Thyroid gland (tissue), 4 donors: ENCODE results near the gene SLC12A8. TPM values are rescaled to one million over a fixed set of nuclear protein-coding genes. Genes with fewer than 3 reads are reported as not detected.

Source experiments
- DNase-seq, 2 donors: peaks; one replicate each; pipeline ENCODE4 v3.0.0-alpha.2; 2019
- H3K27ac ChIP-seq, 3 donors: fragments of 200-600 bp; sonication (generic); 1 replicate in 2 of 3; 2 replicates in 1 of 3; pipeline ENCODE4 v1.5.1; 2016 to 2019; ENCODE audit warnings: mild to moderate bottlenecking in 1 of 3, moderate library complexity in 1 of 3
- H3K27me3 ChIP-seq: fragments of 200-600 bp; sonication (generic); one replicate; pipeline ENCODE4 v1.5.1; 2019
- H3K36me3 ChIP-seq, 2 donors: fragments of 200-600 bp; sonication (generic); one replicate each; pipeline ENCODE4 v1.5.1; 2016 to 2019
- H3K4me1 ChIP-seq, 2 donors: fragments of 200-600 bp; sonication (generic); one replicate each; pipeline ENCODE4 v1.5.1; 2017 to 2019
- H3K4me3 ChIP-seq, 3 donors: fragments of 200-600 bp; sonication (generic); replicated peaks in 1 of 3; 1 replicate in 2 of 3; 2 replicates in 1 of 3; pipeline ENCODE4 v1.5.1; 2016; ENCODE audit warnings: mild to moderate bottlenecking in 1 of 3
- H3K9me3 ChIP-seq: fragments of 200-600 bp; sonication (generic); one replicate; pipeline ENCODE4 v1.5.1; 2017
- CTCF ChIP-seq, 6 experiments: fragments of 200-600 bp in 3 of 6; fragments of 450-650 bp in 3 of 6; sonication (generic) in 3 of 6; IDR thresholded peaks; one replicate each; pipeline ENCODE4 v1.5.1; 2016 to 2019; ENCODE audit warnings: antibody characterized with exemption in 6 of 6, mild to moderate bottlenecking in 2 of 6, inconsistent platforms in 1 of 6, moderate library complexity in 1 of 6
- POLR2A ChIP-seq, 2 donors: fragments of 450-650 bp; IDR thresholded peaks; one replicate each; pipeline ENCODE4 v1.6.1; 2017; ENCODE audit warnings: antibody characterized with exemption in 2 of 2, mild to moderate bottlenecking in 2 of 2, moderate library complexity in 1 of 2
- WGBS, 2 donors: methylation state at CpG; one replicate each; pipeline ENCODE4 v1.1.5; 2017; 5-methylcytosine and 5-hydroxymethylcytosine counted together
- intact Hi-C: fragments of 100-400 bp; cut with DNase I; formaldehyde crosslinking; loops from one replicate; pipeline ENCODE4 v1.15.1; 2023
- total RNA-seq, 4 donors: library from RNA; depleted of rRNA; stranded (reverse); fragments of >200 nt; gene quantifications; one replicate each; pipeline ENCODE4 v1.2.3, GENCODE V29; 2016

The SLC12A8 gene
- total RNA-seq, 4 donors from 2014 or later: 71.2 to 136 (median 99.2) TPM

- no peak overlapping the region for H3K27ac ChIP-seq
- peaks cover 6 to 41% of the 10 kb centered on the region in 2 donors for H3K36me3 ChIP-seq
- TF ChIP-seq POLR2A (IDR thresholded peaks at IDR 0.05) (no peak), CTCF (IDR thresholded peaks at IDR 0.05) (no peak)
- intact Hi-C loops: no loop called here
- H3K9me3 ChIP-seq: no peaks in the 10 kb centered on the region
- no peaks in the 10 kb centered on the region for H3K4me1 ChIP-seq
- no peak overlapping the region for H3K4me3 ChIP-seq
- no peak for DNase-seq
- 92 to 93% methylated on average over 6 of the region's 6 CpGs for WGBS, 2 donors
- H3K27me3 ChIP-seq: no peaks in the 10 kb centered on the region
Measured at GRCh38 chr3:125078951-125079674, 133.4 kb downstream of the SLC12A8 start.

DNA sequence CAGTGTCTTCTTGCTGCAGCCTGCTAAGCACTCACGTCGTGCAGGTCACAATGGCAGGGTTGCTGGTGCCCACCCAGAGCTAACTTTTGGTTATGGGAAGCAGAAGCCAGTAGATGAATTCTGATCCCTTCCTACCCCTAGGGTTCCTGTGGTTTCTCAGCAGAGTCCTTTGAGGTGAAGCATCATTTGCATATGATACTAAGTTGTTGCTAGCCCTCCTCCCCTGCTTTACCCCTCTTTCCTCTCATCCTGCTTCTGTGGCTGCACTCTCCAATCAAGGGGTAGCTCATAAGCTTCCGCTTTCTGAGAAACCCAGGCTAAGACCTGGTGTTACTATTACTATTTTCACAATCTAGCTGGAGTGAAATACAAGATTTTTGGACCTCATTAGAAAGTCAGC is 134.7 kb downstream of the SLC12A8 start:
- Histone ChIP-seq H3K4me1 (no peaks in the 10 kb centered on the region), H3K36me3 (peaks cover 6 to 38% of the 10 kb centered on the region in 2 donors), H3K27ac (no peak overlapping the region), H3K9me3 (no peaks in the 10 kb centered on the region), H3K27me3 (no peaks in the 10 kb centered on the region), H3K4me3 (no peak overlapping the region)
- no peak for DNase-seq
- intact Hi-C loops: no loop called here
- 94 to 98% methylated on average over 3 of the region's 3 CpGs for WGBS, 2 donors
- TF ChIP-seq POLR2A (IDR thresholded peaks at IDR 0.05) (no peak), CTCF (IDR thresholded peaks at IDR 0.05) (no peak)

DNA sequence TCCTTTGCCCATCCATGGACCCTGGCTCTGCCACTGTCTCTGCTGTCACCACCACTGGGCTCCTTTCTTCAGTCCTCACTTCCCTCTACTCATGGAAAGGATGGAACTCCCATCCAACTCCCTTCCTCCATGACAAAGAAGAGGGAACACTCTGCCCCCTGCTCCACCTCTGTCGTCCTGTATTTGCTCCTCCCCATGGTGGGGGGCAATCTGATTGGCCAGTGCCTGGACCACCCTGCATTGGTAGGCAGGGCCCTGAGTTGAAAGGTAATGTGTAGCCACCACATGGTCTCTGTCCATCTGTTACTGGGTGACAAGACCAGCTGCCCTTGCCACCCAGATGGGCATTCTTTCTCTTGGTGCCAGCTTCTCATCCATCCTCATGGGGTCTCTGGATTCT is 136.1 kb downstream of the SLC12A8 start:
- no peak for DNase-seq
- intact Hi-C loops: no loop called here
- Histone ChIP-seq H3K27ac (no peak overlapping the region), H3K4me1 (no peaks in the 10 kb centered on the region), H3K4me3 (no peak overlapping the region), H3K27me3 (no peaks in the 10 kb centered on the region), H3K9me3 (no peaks in the 10 kb centered on the region), H3K36me3 (peaks cover 6 to 35% of the 10 kb centered on the region in 2 donors)
- 20 to 83% methylated on average over 1 of the region's 1 CpG for WGBS, 2 donors
- TF ChIP-seq POLR2A (IDR thresholded peaks at IDR 0.05) (no peak), CTCF (IDR thresholded peaks at IDR 0.05) (no peak)

GRCh38 chr3:125075738-125076137 is 136.8 kb downstream of the SLC12A8 start:
- H3K9me3 ChIP-seq: no peaks in the 10 kb centered on the region
- H3K4me1 ChIP-seq: no peaks in the 10 kb centered on the region
- H3K27ac ChIP-seq: no peak overlapping the region
- H3K4me3 ChIP-seq: no peak overlapping the region
- 58 to 67% methylated on average over 3 of the region's 3 CpGs for WGBS, 2 donors
- DNase-seq: no peak
- intact Hi-C loops: no loop called here
- peaks cover 6 to 32% of the 10 kb centered on the region in 2 donors for H3K36me3 ChIP-seq
- H3K27me3 ChIP-seq: no peaks in the 10 kb centered on the region
- TF ChIP-seq CTCF (IDR thresholded peaks at IDR 0.05) (no peak), POLR2A (IDR thresholded peaks at IDR 0.05) (no peak)

DNA sequence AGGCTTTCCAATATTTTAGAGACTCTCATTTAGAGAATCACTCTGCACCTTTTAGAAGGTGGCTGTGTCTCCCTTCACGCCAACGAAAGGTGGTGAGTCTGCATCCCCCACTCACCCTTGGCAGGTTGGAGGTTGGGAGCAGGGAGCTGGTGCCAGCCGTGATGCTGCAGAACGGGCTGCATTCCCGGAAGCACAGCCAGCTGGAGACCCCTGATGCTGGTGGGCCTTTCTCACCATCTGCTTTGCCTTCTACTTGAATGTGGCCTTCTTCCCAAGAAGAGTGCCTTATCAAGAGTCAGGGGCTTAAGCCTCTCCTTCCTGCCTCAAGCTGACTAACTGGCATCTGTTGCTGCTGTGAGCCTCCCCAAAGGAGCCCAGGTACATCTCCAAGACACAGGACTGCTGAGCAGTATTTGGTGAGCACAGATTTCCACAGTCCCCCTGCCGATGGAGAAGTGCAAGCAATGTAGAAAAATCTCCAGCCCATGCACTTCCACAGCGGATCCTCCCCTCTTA is 139.1 kb downstream of the SLC12A8 start:
- Histone ChIP-seq H3K27ac (no peak overlapping the region), H3K4me3 (no peak overlapping the region), H3K9me3 (no peaks in the 10 kb centered on the region), H3K4me1 (no peaks in the 10 kb centered on the region), H3K36me3 (peaks cover 6 to 14% of the 10 kb centered on the region in 2 donors), H3K27me3 (no peaks in the 10 kb centered on the region)
- DNase-seq: no peak
- TF ChIP-seq CTCF (IDR thresholded peaks at IDR 0.05): no peak
- peak in 1 of 2 donors; percentile 4 for TF ChIP-seq POLR2A (IDR thresholded peaks at IDR 0.05)
- intact Hi-C loops: no loop called here
- 87 to 92% methylated on average over 7 of the region's 7 CpGs for WGBS, 2 donors
